KG1 (cell line): ENCODE measurements around the gene IGSF21.

ENCODE experiments used
- DNase-seq: peaks from one replicate; lab custom pipeline; 2025; lab: John Stamatoyannopoulos, UW

The IGSF21 gene

DNA sequence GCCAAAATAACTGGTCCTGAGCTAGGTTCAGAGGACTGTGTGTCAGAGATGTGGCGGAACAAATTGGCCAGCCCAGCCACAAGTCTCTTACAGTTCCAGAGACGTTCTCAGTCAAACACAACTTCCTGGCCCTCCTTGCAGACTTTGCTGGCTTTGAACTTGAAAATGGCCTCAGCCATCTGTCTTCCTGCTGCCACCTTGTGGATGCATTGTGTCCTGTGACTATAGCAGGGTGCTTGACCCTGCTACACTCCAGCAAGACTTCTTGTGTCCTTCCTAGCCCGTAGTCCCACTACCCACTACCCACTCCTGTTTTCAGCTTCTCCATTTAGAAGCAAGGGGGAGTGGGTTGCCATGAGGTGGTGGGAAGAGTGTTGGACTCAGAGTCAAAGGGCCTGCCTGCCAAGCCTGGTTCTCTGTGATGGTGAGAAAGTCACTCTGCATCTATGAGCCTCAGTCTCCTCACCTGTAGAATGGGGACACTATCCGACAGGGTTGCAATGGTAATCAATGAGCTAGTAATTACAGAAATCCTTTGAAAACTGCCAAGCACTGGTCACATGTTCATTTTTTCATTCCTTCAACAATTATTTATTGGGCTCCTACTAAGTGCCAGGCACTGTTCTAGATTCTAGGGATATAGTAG, 109.9 kb downstream of the IGSF21 start:
- no peak for DNase-seq

DNA sequence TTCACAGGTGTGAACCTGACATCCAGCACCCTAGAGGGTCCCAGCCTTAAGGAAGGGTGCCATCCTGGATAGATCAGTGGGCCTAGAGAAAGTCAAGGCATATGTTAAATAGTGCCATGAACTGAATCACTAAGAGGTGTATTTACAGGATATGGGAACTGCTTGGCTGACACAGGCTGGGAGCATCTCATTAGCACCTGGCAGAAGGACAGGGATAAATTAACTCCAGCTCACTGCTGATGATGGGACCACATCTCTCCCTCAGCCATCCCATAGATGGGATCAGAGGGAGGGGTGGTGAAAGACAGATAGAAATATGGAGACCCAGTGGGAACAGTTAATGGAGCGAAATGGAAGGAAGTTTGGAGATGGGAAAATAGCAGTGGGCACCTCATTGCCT, 122.0 kb downstream of the IGSF21 start:
- DNase-seq, result no peak

- no peak for DNase-seq
Observed at GRCh38 chr1:18230321-18230720, 122.7 kb downstream of the IGSF21 start.

DNA sequence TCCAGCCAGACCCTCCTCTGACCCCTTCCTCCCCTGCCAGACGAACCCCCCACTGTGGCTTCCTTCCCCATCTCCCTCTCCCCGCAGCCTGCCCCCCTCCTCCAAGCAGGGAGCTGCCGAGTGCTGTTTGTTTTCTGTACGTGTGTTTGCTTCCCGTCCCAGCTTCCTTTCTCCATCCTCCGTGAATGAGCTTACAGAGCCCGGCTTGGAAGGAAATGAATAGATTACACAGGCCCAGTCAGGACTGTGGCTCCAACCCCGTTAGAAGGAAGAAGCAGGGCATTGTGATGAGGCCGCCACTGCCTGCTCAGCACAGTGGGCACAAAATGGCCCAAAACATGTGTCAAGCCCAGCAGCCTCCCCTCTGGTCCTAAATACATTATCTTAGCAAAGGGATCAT, 123.2 kb downstream of the IGSF21 start:
- DNase-seq, result no peak

- no peak for DNase-seq
Observed at GRCh38 chr1:18232052-18232451, 124.5 kb downstream of the IGSF21 start.

DNA sequence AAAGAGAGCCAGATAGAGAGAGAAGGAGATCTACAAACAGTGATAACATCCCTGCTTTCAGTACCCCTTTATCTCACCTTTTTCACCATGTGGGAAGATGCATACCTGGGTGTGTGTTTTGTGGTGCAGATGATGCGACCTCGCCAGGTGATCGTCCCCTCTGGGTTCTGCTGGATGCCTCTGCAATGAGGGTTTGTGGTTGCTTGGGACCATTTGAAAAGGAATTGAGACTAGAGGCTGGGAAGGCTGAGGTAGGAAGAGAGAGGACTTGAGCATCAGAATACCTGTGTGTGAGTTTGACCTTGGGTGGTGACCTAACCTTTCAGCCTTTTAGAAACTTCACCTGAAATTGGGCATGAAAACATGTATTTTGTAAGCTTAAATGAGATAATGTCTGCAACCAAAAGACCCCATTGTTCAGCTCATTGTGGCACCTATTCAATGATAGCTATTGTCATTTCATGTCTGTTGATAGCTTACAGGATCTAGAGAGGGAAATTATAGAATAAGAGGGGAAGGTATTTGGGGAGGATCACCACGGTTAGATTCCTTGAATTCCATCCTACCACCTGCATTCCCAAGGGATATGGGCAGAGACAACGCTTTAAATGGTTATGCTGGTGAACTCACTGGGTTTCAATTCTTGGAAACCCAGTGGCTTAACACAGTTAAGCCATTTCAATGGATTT, 125.7 kb downstream of the IGSF21 start:
- DNase-seq, result no peak

GRCh38 chr1:18234790-18235242, 127.2 kb downstream of the IGSF21 start:
- DNase-seq, result no peak

DNA sequence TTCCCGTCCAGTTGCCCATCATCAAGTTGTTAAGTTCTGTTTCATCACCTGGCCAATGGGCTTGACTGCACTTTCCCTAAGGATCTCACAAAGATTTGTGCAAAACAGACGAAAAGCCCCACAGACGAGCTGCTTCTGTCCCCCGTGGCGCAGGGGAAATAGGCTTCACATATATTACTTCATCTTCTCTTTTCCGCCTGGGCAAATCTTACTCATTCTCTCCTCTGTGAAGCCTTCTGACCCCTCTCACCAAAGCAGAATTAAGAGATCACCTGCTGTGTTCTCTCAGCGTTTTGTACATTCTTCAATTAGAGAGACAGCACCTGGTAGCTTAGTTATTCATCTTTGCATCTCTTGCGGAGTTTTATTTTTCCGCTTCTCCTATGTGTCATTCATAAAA, 129.8 kb downstream of the IGSF21 start:
- DNase-seq, result no peak

DNA sequence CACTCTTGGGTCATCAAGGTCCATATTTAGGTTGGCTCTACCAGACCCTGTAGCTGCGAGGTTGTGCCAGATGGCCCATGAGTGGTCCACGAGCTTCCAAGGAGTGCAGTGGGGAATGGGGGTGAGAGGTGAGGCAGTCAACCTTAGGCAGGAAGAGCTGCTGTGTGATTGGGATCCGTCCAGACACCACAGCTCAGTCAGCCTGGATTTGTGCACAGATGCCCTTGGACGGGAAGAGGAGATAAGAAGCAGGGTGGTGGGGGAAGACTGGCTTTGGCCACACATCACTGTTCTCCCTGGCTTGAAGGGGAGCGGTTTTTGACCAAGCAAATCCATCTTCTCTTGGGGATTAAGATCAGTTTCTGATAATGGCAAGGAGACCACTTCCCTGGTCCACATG, 130.6 kb downstream of the IGSF21 start:
- no peak for DNase-seq

GRCh38 chr1:18239671-18240070, 132.1 kb downstream of the IGSF21 start:
- no peak for DNase-seq

DNA sequence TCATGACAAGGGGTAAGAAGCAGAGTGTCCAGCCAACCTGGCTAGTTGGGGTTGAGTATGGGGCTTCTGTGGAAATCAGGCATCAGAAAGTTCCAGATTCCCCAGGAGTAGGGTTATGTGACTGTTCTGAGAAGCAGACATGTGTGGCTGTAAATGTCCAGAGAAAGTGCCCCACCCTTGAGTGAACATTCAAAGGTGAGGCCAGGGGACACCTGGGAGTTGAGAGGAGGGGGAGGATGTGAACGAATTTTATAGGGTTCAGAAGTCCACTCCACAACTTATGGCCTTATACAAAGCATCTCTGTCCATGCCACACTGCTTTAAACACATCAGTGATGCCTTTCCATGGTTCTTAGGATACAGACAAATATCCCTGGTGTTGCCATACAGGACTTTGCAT, 133.3 kb downstream of the IGSF21 start:
- DNase-seq, result no peak

GRCh38 chr1:18241891-18242290, 134.3 kb downstream of the IGSF21 start:
- DNase-seq, result no peak

GRCh38 chr1:18243503-18244175, 136.0 kb downstream of the IGSF21 start:
- no peak for DNase-seq

DNA sequence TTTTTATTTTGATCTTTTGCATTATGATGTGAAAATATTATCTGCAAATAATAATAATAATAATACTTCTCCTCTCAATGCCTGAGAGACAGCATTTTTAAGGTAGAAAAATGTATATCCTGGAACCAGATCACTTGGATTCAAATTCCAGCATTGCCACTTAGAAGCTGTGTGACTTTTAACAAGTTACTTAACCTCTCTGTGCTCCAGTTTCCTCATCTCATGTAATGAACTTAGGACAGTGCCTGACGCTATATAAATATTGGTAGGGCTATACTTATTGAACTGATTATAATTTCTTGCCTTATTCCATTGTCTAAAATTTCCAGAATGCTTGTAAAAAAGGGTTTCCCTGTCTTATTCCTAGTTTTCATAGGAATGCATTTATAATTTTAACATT, 137.2 kb downstream of the IGSF21 start:
- DNase-seq, result no peak

DNA sequence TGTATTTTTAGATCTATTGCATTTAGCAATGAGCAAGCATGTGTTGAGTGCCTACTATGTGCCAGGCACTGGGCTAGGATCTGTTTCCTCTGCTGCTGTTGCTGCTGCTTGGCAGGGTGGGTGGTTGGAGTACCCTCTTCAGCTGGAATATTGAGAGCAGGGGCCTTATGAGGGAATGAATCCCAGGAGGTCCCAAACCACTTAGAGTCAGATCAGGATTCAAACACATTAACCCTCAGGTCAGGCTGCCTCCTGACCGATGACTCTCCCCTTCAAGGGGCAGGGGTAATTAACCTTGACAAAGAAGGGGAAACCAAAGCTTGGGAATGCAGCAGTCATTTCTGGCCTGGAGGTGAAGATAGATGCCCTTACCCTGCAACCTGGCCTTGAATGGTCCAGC, 138.0 kb downstream of the IGSF21 start:
- DNase-seq, result no peak

- DNase-seq, result no peak
Observed at GRCh38 chr1:18246543-18246942, 138.9 kb downstream of the IGSF21 start.

- no peak for DNase-seq
Observed at GRCh38 chr1:18247151-18247550, 139.6 kb downstream of the IGSF21 start.

DNA sequence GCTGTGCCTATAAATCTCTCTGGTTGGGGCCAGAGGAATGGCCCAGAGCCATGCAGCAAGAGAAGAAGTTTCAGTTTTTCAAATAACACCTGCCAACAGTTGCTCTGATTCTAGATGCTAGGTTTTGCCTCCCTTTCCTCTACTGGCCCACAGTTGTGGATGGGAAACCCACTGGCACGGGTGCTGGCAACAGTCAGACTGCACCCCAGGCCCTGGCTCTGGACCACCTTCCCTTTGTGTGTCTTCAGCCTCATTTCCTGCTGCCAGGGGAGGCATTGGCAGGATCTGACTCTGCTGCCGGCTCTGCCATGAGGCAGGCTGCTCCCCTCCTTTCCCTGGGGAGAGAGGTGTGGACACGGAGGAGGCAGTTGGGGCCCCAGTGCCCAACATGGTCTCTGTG, 142.0 kb downstream of the IGSF21 start:
- no peak for DNase-seq

DNA sequence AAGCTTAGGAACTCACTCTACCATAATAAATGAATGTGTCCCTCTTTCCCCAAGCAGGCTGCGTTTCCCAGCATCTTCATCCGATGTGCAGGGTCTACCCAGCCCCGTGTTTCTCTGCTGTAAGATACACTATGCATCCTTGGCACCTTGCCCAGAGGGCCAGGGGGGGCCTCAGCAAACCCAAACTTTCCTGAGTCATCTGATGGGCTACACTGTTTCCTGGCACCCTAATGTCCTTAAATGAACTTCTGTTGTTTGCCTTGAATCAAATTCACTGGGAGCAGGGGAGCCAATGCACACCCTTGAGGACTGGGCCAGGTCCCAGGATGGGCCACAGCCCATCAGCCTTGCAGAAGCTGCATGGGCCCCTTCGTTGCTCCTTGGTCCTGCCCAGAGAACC, 145.5 kb downstream of the IGSF21 start:
- DNase-seq, result no peak

GRCh38 chr1:18256282-18257235, 149.0 kb downstream of the IGSF21 start:
- no peak for DNase-seq

- DNase-seq, result no peak
Observed at GRCh38 chr1:18257778-18258177, 150.2 kb downstream of the IGSF21 start.

DNA sequence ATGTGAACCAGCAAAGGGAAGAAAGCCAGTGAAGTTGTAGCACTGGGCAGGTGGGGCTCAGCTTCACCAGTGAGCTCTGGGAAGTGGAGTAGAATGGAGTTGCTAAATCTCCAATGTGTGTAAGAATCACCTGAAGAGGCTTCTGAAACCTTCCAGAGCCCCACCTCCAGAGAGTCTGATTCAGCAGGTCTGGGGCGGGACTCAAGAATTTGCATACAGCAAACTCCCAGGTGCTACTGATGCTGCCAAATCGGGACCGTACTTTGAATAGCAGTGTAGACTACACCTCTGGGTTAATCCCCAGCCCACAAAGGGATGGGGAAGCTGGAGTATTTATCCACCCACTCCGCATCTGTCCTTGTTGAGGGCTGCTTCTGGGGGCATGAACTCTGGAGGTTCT, 154.3 kb downstream of the IGSF21 start:
- no peak for DNase-seq
